ENCODE measurements around the gene TREX2.

GRCh38 chrX:153457136-153457825 is 11.4 kb upstream of the TREX2 start:
- TF ChIP-seq CTCF (IDR thresholded peaks at IDR 0.05) (no peak), POLR2A (IDR thresholded peaks at IDR 0.05) (no peak)

Measured in heart left ventricle (tissue), 13 donors.